ENCODE results near the gene PHETA1. TPM values are rescaled to one million over a fixed set of nuclear protein-coding genes. Genes with fewer than 3 reads are reported as not detected.

Gene PHETA1
- total and polyA plus RNA-seq, 2 of the 13 experiments (the other 11 are each of a cell fraction or from before 2014, with no cell fraction given), result 11.3 to 20.8 TPM

DNA sequence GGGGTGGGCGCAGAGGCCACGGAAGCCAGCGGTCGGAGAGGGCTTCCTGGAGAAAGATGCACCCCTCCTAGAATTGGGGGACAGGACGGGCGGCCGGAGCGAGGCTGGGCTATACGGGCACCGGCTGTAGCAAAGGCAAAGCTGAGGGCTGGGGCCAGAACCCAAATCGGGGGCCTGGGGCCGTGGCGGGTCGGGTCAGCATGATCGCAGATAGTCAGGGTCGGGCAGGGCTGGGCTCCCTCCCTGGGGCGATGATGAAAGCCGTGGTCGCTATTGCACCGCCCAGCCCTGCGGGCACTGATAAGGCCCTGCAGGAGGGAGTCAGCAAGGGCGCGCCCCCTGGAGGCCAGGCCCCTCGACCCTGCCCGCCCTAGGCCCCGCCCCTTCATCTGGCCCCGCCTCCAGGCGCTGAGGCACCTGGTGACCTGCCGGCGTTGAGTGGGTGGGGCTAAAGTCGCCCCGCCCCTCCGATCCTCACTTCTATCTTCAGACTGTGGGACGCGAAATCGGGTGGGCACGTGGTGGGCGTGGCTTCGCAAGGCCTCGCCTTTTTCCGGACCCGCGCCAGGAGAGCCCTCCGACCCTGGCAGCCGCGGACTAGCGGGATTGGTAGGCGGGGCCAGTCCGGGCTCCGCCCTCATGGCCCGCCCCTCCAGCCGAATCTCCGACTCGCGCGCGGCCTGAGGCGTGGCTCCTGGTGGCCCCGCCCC lies 36.4 kb upstream of the PHETA1 start (continued):
- TF ChIP-seq, protein P1, sequence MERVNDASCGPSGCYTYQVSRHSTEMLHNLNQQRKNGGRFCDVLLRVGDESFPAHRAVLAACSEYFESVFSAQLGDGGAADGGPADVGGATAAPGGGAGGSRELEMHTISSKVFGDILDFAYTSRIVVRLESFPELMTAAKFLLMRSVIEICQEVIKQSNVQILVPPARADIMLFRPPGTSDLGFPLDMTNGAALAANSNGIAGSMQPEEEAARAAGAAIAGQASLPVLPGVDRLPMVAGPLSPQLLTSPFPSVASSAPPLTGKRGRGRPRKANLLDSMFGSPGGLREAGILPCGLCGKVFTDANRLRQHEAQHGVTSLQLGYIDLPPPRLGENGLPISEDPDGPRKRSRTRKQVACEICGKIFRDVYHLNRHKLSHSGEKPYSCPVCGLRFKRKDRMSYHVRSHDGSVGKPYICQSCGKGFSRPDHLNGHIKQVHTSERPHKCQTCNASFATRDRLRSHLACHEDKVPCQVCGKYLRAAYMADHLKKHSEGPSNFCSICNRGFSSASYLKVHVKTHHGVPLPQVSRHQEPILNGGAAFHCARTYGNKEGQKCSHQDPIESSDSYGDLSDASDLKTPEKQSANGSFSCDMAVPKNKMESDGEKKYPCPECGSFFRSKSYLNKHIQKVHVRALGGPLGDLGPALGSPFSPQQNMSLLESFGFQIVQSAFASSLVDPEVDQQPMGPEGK (CRISPR knock-in tag; IDR thresholded peaks at IDR 0.05), result peak; percentile 61
- TF ChIP-seq ZNF407 (CRISPR knock-in tag; IDR thresholded peaks at IDR 0.05; ENCODE audit: not compliant biosample characterization) (no peak), KAT7 (CRISPR knock-in tag; IDR thresholded peaks at IDR 0.05; ENCODE audit: borderline replicate concordance) (no peak), TP53 (CRISPR knock-in tag; conservative IDR thresholded peaks at IDR 0.05) (0 out of 2 replicates have a peak, but pooled peaks have one; percentile 60), ZNF503 (CRISPR knock-in tag; IDR thresholded peaks at IDR 0.05) (peak; percentile 66; the same call in 1 of the 2 replicates), BCL6 (CRISPR knock-in tag; IDR thresholded peaks at IDR 0.05) (peak; percentile 46; the same call in 1 of the 2 replicates), TAF1 (CRISPR knock-in tag; IDR thresholded peaks at IDR 0.05) (peak; percentile 44), RCOR2 (CRISPR knock-in tag; IDR thresholded peaks at IDR 0.05) (peak; percentile 72; the same call in 1 of the 2 replicates), ZNF598 (CRISPR knock-in tag; IDR thresholded peaks at IDR 0.05; ENCODE audit: borderline replicate concordance) (no peak), POLR2AphosphoS5 (IDR thresholded peaks at IDR 0.05; ENCODE audit: low read depth, low read length) (peak; percentile 50)
- TF ChIP-seq, protein P2, sequence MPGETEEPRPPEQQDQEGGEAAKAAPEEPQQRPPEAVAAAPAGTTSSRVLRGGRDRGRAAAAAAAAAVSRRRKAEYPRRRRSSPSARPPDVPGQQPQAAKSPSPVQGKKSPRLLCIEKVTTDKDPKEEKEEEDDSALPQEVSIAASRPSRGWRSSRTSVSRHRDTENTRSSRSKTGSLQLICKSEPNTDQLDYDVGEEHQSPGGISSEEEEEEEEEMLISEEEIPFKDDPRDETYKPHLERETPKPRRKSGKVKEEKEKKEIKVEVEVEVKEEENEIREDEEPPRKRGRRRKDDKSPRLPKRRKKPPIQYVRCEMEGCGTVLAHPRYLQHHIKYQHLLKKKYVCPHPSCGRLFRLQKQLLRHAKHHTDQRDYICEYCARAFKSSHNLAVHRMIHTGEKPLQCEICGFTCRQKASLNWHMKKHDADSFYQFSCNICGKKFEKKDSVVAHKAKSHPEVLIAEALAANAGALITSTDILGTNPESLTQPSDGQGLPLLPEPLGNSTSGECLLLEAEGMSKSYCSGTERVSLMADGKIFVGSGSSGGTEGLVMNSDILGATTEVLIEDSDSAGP (CRISPR knock-in tag; IDR thresholded peaks at IDR 0.05; ENCODE audit: borderline replicate concordance), result peak; percentile 59; the same call in 1 of the 2 replicates
- TF ChIP-seq, protein P3, sequence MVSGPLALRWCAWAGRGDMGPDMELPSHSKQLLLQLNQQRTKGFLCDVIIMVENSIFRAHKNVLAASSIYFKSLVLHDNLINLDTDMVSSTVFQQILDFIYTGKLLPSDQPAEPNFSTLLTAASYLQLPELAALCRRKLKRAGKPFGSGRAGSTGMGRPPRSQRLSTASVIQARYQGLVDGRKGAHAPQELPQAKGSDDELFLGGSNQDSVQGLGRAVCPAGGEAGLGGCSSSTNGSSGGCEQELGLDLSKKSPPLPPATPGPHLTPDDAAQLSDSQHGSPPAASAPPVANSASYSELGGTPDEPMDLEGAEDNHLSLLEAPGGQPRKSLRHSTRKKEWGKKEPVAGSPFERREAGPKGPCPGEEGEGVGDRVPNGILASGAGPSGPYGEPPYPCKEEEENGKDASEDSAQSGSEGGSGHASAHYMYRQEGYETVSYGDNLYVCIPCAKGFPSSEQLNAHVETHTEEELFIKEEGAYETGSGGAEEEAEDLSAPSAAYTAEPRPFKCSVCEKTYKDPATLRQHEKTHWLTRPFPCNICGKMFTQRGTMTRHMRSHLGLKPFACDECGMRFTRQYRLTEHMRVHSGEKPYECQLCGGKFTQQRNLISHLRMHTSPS (CRISPR knock-in tag; IDR thresholded peaks at IDR 0.05; ENCODE audit: low read depth), result peak; percentile 34
